Measurements from ENCODE around the gene PTPN18. TPM values are rescaled to one million over a fixed set of nuclear protein-coding genes. Genes with fewer than 3 reads are reported as not detected.

The PTPN18 gene
- total RNA-seq, 2 donors from 2014 or later: 16.4 to 19.6 TPM

DNA sequence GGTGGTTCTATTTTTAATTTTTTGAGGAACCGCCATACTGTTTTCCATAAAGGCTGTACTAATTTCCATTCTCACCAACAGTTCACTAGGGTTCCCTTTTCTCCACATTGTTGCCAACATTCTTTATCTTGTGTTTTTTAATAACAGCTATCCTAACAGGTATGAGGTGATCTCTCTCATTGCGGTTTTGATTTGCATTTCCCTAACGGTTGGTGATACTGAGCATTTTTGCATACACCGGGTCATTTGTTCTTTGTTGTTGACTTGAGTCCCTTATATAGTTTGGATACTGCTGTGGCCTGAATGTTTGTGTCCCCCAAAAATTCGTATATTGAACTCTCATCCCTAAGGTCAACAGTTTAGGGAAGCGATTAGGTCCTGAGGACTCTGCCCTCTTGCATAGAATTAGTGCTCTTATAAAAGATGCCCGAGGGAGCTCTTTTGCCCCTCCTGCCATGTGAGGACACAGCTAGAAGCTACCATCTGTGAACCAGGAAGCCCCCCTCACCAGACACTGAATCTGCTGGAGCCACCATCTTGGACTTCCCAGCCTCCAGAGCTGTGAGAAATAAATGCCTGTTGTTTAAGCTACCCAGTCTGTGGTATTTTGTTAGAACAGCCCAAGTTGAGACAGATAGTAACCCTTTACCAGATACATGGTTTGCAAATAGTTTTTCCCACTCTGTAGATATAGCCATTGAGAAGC lies 8.5 kb upstream of the PTPN18 start:
- H3K27me3 Mint-ChIP-seq (ENCODE audit: insufficient read depth): no peaks in the 10 kb centered on the region
- Histone ChIP-seq H3K4me1 (ENCODE audit: control insufficient read depth, insufficient read depth, low read length) (no peaks in the 10 kb centered on the region), H3K36me3 (ENCODE audit: control insufficient read depth, insufficient read depth, low read length) (peaks cover 51% of the 10 kb centered on the region), H3K27ac (ENCODE audit: low read depth, low read length) (no peak overlapping the region), H3K9ac (ENCODE audit: extremely low read depth, low read length, poor library complexity, severe bottlenecking) (no peak overlapping the region), H3K27me3 (ENCODE audit: control insufficient read depth, insufficient read depth, low read length, poor library complexity, severe bottlenecking) (no peaks in the 10 kb centered on the region), H3K4me3 (ENCODE audit: low read length) (no peak overlapping the region), H3K9me3 (ENCODE audit: control insufficient read depth, low read length) (no peaks in the 10 kb centered on the region)
- TF ChIP-seq CTCF (conservative IDR thresholded peaks at IDR 0.05): no peak
- no peaks in the 10 kb centered on the region for H3K9me3 Mint-ChIP-seq
- H3K4me3 Mint-ChIP-seq: no peak overlapping the region
- H3K27ac Mint-ChIP-seq: no peak overlapping the region
- no peaks in the 10 kb centered on the region for H3K4me1 Mint-ChIP-seq
- 96 to 100% methylated on average over 6 to 7 of the region's 7 CpGs for WGBS, 2 experiments (ENCODE audit: insufficient coverage in 1 of 2, insufficient read length in 1 of 2)
- DNase-seq: no peak
- H3K36me3 Mint-ChIP-seq (ENCODE audit: low read depth): peaks cover 43% of the 10 kb centered on the region

DNA sequence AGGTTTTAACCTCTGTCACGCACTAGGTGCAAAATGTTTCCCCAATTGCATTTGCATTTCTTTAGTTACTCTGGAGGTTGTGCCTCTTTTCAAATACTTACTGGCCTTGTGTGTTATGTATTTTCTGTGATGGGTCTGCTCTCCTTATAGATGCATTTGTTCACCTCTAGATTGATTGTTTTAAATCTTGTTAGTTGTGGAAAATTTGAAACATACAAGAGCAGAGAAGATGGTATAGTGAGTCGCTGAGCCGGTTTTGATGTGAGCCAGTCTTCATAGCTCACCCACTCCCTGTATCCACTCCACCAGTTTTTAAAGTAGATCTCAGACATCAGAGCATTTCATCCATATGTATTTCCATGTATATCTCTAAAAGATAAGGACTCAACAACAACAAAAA lies 6.7 kb upstream of the PTPN18 start:
- peaks cover 43% of the 10 kb centered on the region for H3K36me3 Mint-ChIP-seq (ENCODE audit: low read depth)
- no peak overlapping the region for H3K4me3 Mint-ChIP-seq
- no peak for DNase-seq
- no peak for TF ChIP-seq CTCF (conservative IDR thresholded peaks at IDR 0.05)
- WGBS, 2 experiments (ENCODE audit: insufficient coverage in 1 of 2, insufficient read length in 1 of 2): 99% methylated on average over 3 of the region's 3 CpGs; no CpG with 5 or more reads in 1 of the 2 experiments
- H3K9ac ChIP-seq (ENCODE audit: extremely low read depth, low read length, poor library complexity, severe bottlenecking): no peak overlapping the region
- peaks cover 51% of the 10 kb centered on the region for H3K36me3 ChIP-seq (ENCODE audit: control insufficient read depth, insufficient read depth, low read length)
- H3K9me3 ChIP-seq (ENCODE audit: control insufficient read depth, low read length): no peaks in the 10 kb centered on the region
- H3K27ac ChIP-seq (ENCODE audit: low read depth, low read length): no peak overlapping the region
- no peaks in the 10 kb centered on the region for H3K9me3 Mint-ChIP-seq
- H3K27me3 ChIP-seq (ENCODE audit: control insufficient read depth, insufficient read depth, low read length, poor library complexity, severe bottlenecking): peaks cover 2% of the 10 kb centered on the region
- no peaks in the 10 kb centered on the region for H3K4me1 ChIP-seq (ENCODE audit: control insufficient read depth, insufficient read depth, low read length)
- H3K4me3 ChIP-seq (ENCODE audit: low read length): no peak overlapping the region
- H3K27ac Mint-ChIP-seq: no peak overlapping the region
- no peaks in the 10 kb centered on the region for H3K4me1 Mint-ChIP-seq
- H3K27me3 Mint-ChIP-seq (ENCODE audit: insufficient read depth): peaks cover 9% of the 10 kb centered on the region

DNA sequence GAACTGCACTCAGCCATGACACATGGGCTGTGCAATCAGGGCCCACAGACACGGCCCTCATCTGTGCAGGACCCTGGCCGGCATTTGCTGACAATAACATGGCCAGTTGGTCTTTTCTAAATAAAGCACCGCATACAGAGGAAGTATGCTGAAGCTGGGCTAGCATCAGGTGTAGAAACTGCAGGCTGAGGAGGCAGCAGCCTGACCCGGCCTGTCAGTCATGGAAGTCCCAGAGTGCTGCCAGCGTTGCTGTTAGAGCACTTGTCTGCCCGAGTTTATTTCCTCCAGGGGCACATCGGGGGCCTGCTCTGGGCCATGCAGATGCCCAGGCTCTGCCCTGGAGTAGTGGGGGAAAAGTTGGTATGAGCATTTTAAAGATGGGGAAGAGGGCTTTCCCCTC lies 4.1 kb upstream of the PTPN18 start:
- Mint-ChIP-seq H3K27me3 (ENCODE audit: insufficient read depth) (peaks cover 24% of the 10 kb centered on the region), H3K36me3 (ENCODE audit: low read depth) (peaks cover 21% of the 10 kb centered on the region), H3K27ac (no peak overlapping the region), H3K4me1 (peaks cover 6% of the 10 kb centered on the region), H3K9me3 (no peaks in the 10 kb centered on the region), H3K4me3 (no peak overlapping the region)
- Histone ChIP-seq H3K36me3 (ENCODE audit: control insufficient read depth, insufficient read depth, low read length) (peaks cover 26% of the 10 kb centered on the region), H3K4me3 (ENCODE audit: low read length) (no peak overlapping the region), H3K4me1 (ENCODE audit: control insufficient read depth, insufficient read depth, low read length) (peaks cover 3% of the 10 kb centered on the region), H3K9me3 (ENCODE audit: control insufficient read depth, low read length) (no peaks in the 10 kb centered on the region), H3K9ac (ENCODE audit: extremely low read depth, low read length, poor library complexity, severe bottlenecking) (no peak overlapping the region), H3K27ac (ENCODE audit: low read depth, low read length) (peak overlapping the region; percentile 77), H3K27me3 (ENCODE audit: control insufficient read depth, insufficient read depth, low read length, poor library complexity, severe bottlenecking) (peaks cover 19% of the 10 kb centered on the region)
- TF ChIP-seq CTCF (conservative IDR thresholded peaks at IDR 0.05): no peak
- DNase-seq: no peak
- 73 to 81% methylated on average over 4 to 7 of the region's 7 CpGs for WGBS, 2 experiments (ENCODE audit: insufficient coverage in 1 of 2, insufficient read length in 1 of 2)

Measured in endodermal cell (in vitro differentiated cells).